GM12878 (cell line): ENCODE measurements around the gene MYH6. TPM values are rescaled to one million over a fixed set of nuclear protein-coding genes. Genes with fewer than 3 reads are reported as not detected.

ENCODE experiments used
- ATAC-seq: fragments of 200-7000 bp; cut with Tn5 transposase; 3 replicates; pipeline ENCODE4 v1.9.1; 2020; ENCODE audit warnings: mild to moderate bottlenecking, moderate library complexity
- BruUV-seq: library from RNA; stranded (reverse); fragments of 400-500 nt; replicated peaks from 2 replicates; lab custom pipeline; 2021; lab: Mats Ljungman, UMichigan
- CTCF ChIA-PET: fragments of 300-600 bp; sonication (Branson Sonifier 250); formaldehyde crosslinking; extraction: SDS; loops from one replicate; lab custom pipeline; 2021; ENCODE audit warnings: inconsistent platforms; lab: Yijun Ruan, JAX
- POLR2A ChIA-PET: fragments of 350-600 bp; formaldehyde crosslinking; extraction: SDS; loops from one replicate; lab custom pipeline; 2021; ENCODE audit warnings: inconsistent platforms; lab: Charles Lee
- RAD21 ChIA-PET: fragments of 300-600 bp; sonication (Branson Sonifier 250); formaldehyde crosslinking; loops from one replicate; lab custom pipeline; 2023; ENCODE audit warnings: antibody characterized with exemption; ENCODE audit not compliant: unreplicated experiment; lab: Charles Lee
- SMC1A ChIA-PET: fragments of 300-600 bp; sonication (Branson Sonifier 250); formaldehyde crosslinking; loops from one replicate; lab custom pipeline; 2023; ENCODE audit not compliant: unreplicated experiment, uncharacterized antibody; lab: Charles Lee
- DNase-seq: peaks from one replicate; pipeline ENCODE4 v3.0.0-alpha.2; 2011; ENCODE audit warnings: low read depth, low spot score
- FAIRE-seq: peaks from 3 replicates; lab custom pipeline; 2011; peaks lifted over from hg19 to GRCh38; lab: Jason Lieb, UNC
- H2AFZ ChIP-seq: 2 replicates; pipeline ENCODE4 v1.6.0; 2011; ENCODE audit warnings: low read depth, low read length, control low read depth; ENCODE audit not compliant: control insufficient read depth
- H3K27ac ChIP-seq: 2 replicates; pipeline ENCODE4 v1.5.1; 2011; ENCODE audit warnings: control low read depth; ENCODE audit not compliant: control insufficient read depth, insufficient read depth
- H3K27me3 ChIP-seq, 2 experiments: replicated peaks in 1 of 2; 2 replicates each; pipeline versions ENCODE4 v1.6.0 to v1.6.1; 2011; ENCODE audit warnings: low read length in 1 of 2; ENCODE audit not compliant: control insufficient read depth in 2 of 2, insufficient read depth in 2 of 2
- H3K36me3 ChIP-seq, 2 experiments: 2 replicates each; pipeline ENCODE4 v1.5.1; 2011; ENCODE audit warnings: low read length in 1 of 2; ENCODE audit not compliant: control insufficient read depth in 2 of 2, insufficient read depth in 2 of 2
- H3K4me1 ChIP-seq: 2 replicates; pipeline ENCODE4 v1.6.1; 2011; ENCODE audit warnings: mild to moderate bottlenecking, low read length, moderate library complexity, mixed read lengths; ENCODE audit not compliant: control insufficient read depth, insufficient read depth
- H3K4me2 ChIP-seq: 2 replicates; pipeline ENCODE4 v1.6.0; 2011; ENCODE audit warnings: control low read depth; ENCODE audit not compliant: control insufficient read depth, insufficient read depth
- H3K4me3 ChIP-seq: fragments of 200-600 bp; sonication (generic); 2 replicates; pipeline ENCODE4 v1.5.1; 2016
- H3K79me2 ChIP-seq: 2 replicates; pipeline ENCODE4 v1.6.0; 2011; ENCODE audit warnings: low read length; ENCODE audit not compliant: control insufficient read depth, insufficient read depth
- H3K9ac ChIP-seq: 2 replicates; pipeline ENCODE4 v1.8.0; 2011; ENCODE audit warnings: low read length, control low read depth, mixed read lengths; ENCODE audit not compliant: control insufficient read depth, insufficient read depth
- H3K9me3 ChIP-seq: replicated peaks from 3 replicates; pipeline ENCODE4 v1.5.1; 2011; ENCODE audit warnings: mild to moderate bottlenecking, low read length; ENCODE audit not compliant: control insufficient read depth, insufficient read depth
- H4K20me1 ChIP-seq: 2 replicates; pipeline ENCODE4 v1.6.0; 2011; ENCODE audit not compliant: control insufficient read depth, insufficient read depth
- ASH2L ChIP-seq: fragments of 300-600, 200-600 bp; sonication (generic); IDR thresholded peaks from 2 replicates; pipeline ENCODE4 v1.6.1; 2017; ENCODE audit warnings: low read depth, mild to moderate bottlenecking, borderline replicate concordance
- ATF2 ChIP-seq: IDR thresholded peaks from 2 replicates; pipeline ENCODE4 v1.6.1; 2012; ENCODE audit warnings: low read length, inconsistent platforms
- E2F4 ChIP-seq: IDR thresholded peaks from 2 replicates; pipeline ENCODE4 v1.6.1; 2012; ENCODE audit warnings: low read depth, low read length, improper control_type of control experiment
- GATAD2B ChIP-seq: fragments of 450-650 bp; conservative IDR thresholded peaks from 2 replicates; pipeline ENCODE4 v1.6.1; 2017; ENCODE audit warnings: low read depth, mild to moderate bottlenecking, moderate library complexity
- IRF3 ChIP-seq: fragments of 450-650 bp; IDR thresholded peaks from 2 replicates; pipeline ENCODE4 v1.6.1; 2014; ENCODE audit warnings: mild to moderate bottlenecking
- IRF5 ChIP-seq: fragments of 450-650 bp; IDR thresholded peaks from 2 replicates; pipeline ENCODE4 v1.6.1; 2017; ENCODE audit warnings: borderline replicate concordance
- MTA2 ChIP-seq: fragments of 450-650 bp; IDR thresholded peaks from 2 replicates; pipeline ENCODE4 v1.6.1; 2016; ENCODE audit warnings: low read depth, mild to moderate bottlenecking, moderate library complexity
- NR2C2 ChIP-seq: IDR thresholded peaks from 2 replicates; pipeline ENCODE4 v1.6.1; 2011; ENCODE audit warnings: borderline replicate concordance, low read depth; ENCODE audit not compliant: control insufficient read depth, insufficient read length
- PBX3 ChIP-seq: IDR thresholded peaks from 2 replicates; pipeline ENCODE4 v1.6.1; 2011; ENCODE audit warnings: mild to moderate bottlenecking, low read depth, low read length, moderate library complexity; ENCODE audit not compliant: insufficient replicate concordance
- POLR2A ChIP-seq: IDR thresholded peaks from 2 replicates; pipeline ENCODE4 v1.6.1; 2011; ENCODE audit warnings: low read depth, mild to moderate bottlenecking, low read length
- POLR2AphosphoS5 ChIP-seq: IDR thresholded peaks from 2 replicates; pipeline ENCODE4 v1.6.1; 2011; ENCODE audit warnings: mild to moderate bottlenecking, low read length, inconsistent platforms
- POU2F2 ChIP-seq: IDR thresholded peaks from 3 replicates; pipeline ENCODE4 v1.6.1; 2011; ENCODE audit warnings: low read depth, mild to moderate bottlenecking, low read length, borderline replicate concordance
- SMAD1 ChIP-seq: fragments of 450-650 bp; IDR thresholded peaks from 2 replicates; pipeline ENCODE4 v1.6.1; 2018; ENCODE audit warnings: mild to moderate bottlenecking, low read depth; ENCODE audit not compliant: partially characterized antibody
- USF2 ChIP-seq: IDR thresholded peaks from 2 replicates; pipeline ENCODE4 v1.6.1; 2011; ENCODE audit warnings: low read depth, low read length, improper control_type of control experiment, borderline replicate concordance
- WRNIP1 ChIP-seq: IDR thresholded peaks from 2 replicates; pipeline ENCODE4 v1.6.1; 2011; ENCODE audit warnings: low read depth, low read length, improper control_type of control experiment, borderline replicate concordance
- ZBED1 ChIP-seq: IDR thresholded peaks from 2 replicates; pipeline ENCODE4 v1.6.1; 2016; ENCODE audit warnings: borderline replicate concordance
- WGBS: methylation state at CpG from one replicate; pipeline ENCODE4 v1.1.6; 2016; ENCODE audit warnings: low lambda C conversion rate; ENCODE audit not compliant: insufficient replicate concordance, insufficient coverage; ENCODE audit errors: missing lambda C conversion rate; 5-methylcytosine and 5-hydroxymethylcytosine counted together
- in situ Hi-C: fragments of 300-500 bp; cut with MboI; formaldehyde crosslinking; loops from 9 replicates; pipeline ENCODE4 v1.14.3; 2018; ENCODE audit warnings: mixed read lengths
- intact Hi-C: fragments of 100-400 bp; cut with micrococcal nuclease; formaldehyde crosslinking; loops from one replicate; pipeline ENCODE4 v1.14.2; 2022; ENCODE audit not compliant: unreplicated experiment
- polyA plus RNA-seq, 11 experiments: library from polyadenylated mRNA; depleted of rRNA in 4 of 11; unstranded in 6 of 11; stranded (reverse) in 5 of 11; fragments of >200 nt; fragmentation: Nextera tagmentation in 4 of 11; fragmentation: Illumina TruSeq in 1 of 11; extraction: Ambion mirVana in 4 of 11; extraction: Trizol in 1 of 11; gene quantifications; 1 replicate in 1 of 11; 2 replicates in 10 of 11; pipeline versions ENCODE4 v1.2.1 to v1.2.3, GENCODE V29; 2011 to 2016; ENCODE audit warnings: inconsistent platforms in 2 of 11, missing spikeins in 2 of 11, low read depth in 1 of 11
- total RNA-seq, 4 experiments: library from RNA; depleted of rRNA in 3 of 4; stranded (reverse); fragments of >200 nt in 3 of 4; fragmentation: Illumina TruSeq in 1 of 4; extraction: Trizol in 1 of 4; gene quantifications; 2 replicates each; pipeline versions ENCODE4 v1.2.1 to v1.2.3, GENCODE V29; 2013 to 2021

Gene MYH6
- total and polyA plus RNA-seq, 10 of the 15 experiments (the other 5 are each of a cell fraction or from before 2014, with no cell fraction given), result 0.01 to 0.84 (median 0.05) TPM; not detected in 7

GRCh38 chr14:23430016-23430722 is 22.1 kb upstream of the MYH6 start:
- no peak overlapping the region for H3K4me3 ChIP-seq
- in situ Hi-C loops, result no loop called here
- H3K4me1 ChIP-seq, result no peaks in the 10 kb centered on the region
- WGBS, result 22% methylated on average over 10 of the region's 10 CpGs
- H3K27ac ChIP-seq, result no peak overlapping the region
- DNase-seq (no peak), ATAC-seq (no peak), FAIRE-seq (no peak)
- no peak overlapping the region for H3K9ac ChIP-seq
- no peaks in the 10 kb centered on the region; a peak in 1 of 4 replicates for H3K36me3 ChIP-seq
- intact Hi-C loops, result no loop called here
- CTCF ChIA-PET, result no interaction called here
- SMC1A ChIA-PET, result no interaction called here
- H4K20me1 ChIP-seq, result no peaks in the 10 kb centered on the region
- BruUV-seq, result no TSS peak
- H3K9me3 ChIP-seq, result no peaks in the 10 kb centered on the region
- POLR2A ChIA-PET, result no interaction called here
- TF ChIP-seq SMAD1, result no peak
- TF ChIP-seq GATAD2B, result no peak
- TF ChIP-seq NR2C2, result no peak
- no peak for TF ChIP-seq PBX3
- no peak for TF ChIP-seq POU2F2
- no peak for TF ChIP-seq IRF5
- no peak for TF ChIP-seq ASH2L
- no peak for TF ChIP-seq POLR2AphosphoS5
- no peak for TF ChIP-seq ZBED1
- no peak for TF ChIP-seq USF2
- no peak for TF ChIP-seq WRNIP1
- TF ChIP-seq ATF2, result no peak
- no peak for TF ChIP-seq IRF3
- no peak for TF ChIP-seq MTA2
- no peak for TF ChIP-seq E2F4
- no peak for TF ChIP-seq POLR2A
- H3K27me3 ChIP-seq, result no peaks in the 10 kb centered on the region; a peak in 3 of 4 replicates
- RAD21 ChIA-PET, result no interaction called here
- no peak overlapping the region for H2AFZ ChIP-seq
- no peak overlapping the region for H3K4me2 ChIP-seq
- H3K79me2 ChIP-seq, result no peaks in the 10 kb centered on the region
